IMR-90 (cell line): ENCODE measurements around the gene CFL2.

Experiments
- BHLHE40 ChIP-seq: fragments of 150-350 bp; IDR thresholded peaks from 2 replicates; pipeline ENCODE4 v1.6.1; 2016; ENCODE audit warnings: mild to moderate bottlenecking, low read depth, low read length
- CEBPB ChIP-seq: IDR thresholded peaks from 2 replicates; pipeline ENCODE4 v1.6.1; 2012; ENCODE audit warnings: low read depth, low read length, improper control_type of control experiment
- POLR2A ChIP-seq: IDR thresholded peaks from 2 replicates; pipeline ENCODE4 v1.6.1; 2012; ENCODE audit warnings: mild to moderate bottlenecking, low read depth, low read length
- RAD21 ChIP-seq: IDR thresholded peaks from 2 replicates; pipeline ENCODE4 v1.6.1; 2012; ENCODE audit warnings: low read length, improper control_type of control experiment
- RCOR1 ChIP-seq: IDR thresholded peaks from 2 replicates; pipeline ENCODE4 v1.6.1; 2012; ENCODE audit warnings: mild to moderate bottlenecking, low read length, improper control_type of control experiment; ENCODE audit not compliant: insufficient replicate concordance
- RFX5 ChIP-seq: IDR thresholded peaks from 2 replicates; pipeline ENCODE4 v1.8.0; 2012; ENCODE audit warnings: low read depth, mild to moderate bottlenecking, low read length, moderate library complexity
- SMC3 ChIP-seq: fragments of 150-350 bp; IDR thresholded peaks from 2 replicates; pipeline ENCODE4 v1.6.1; 2016; ENCODE audit warnings: low read depth, mild to moderate bottlenecking, antibody characterized with exemption, low read length, moderate library complexity
- TF ChIP-seq, protein P1 (sequence below): conservative IDR thresholded peaks from 2 replicates; pipeline ENCODE4 v1.5.1; 2012; ENCODE audit warnings: mild to moderate bottlenecking, low read depth, low read length, improper control_type of control experiment
- TF ChIP-seq, protein P2 (sequence below): fragments of 150-350 bp; IDR thresholded peaks from 2 replicates; pipeline ENCODE4 v1.6.1; 2017; ENCODE audit warnings: mild to moderate bottlenecking, antibody characterized with exemption, low read length, low read depth

DNA sequence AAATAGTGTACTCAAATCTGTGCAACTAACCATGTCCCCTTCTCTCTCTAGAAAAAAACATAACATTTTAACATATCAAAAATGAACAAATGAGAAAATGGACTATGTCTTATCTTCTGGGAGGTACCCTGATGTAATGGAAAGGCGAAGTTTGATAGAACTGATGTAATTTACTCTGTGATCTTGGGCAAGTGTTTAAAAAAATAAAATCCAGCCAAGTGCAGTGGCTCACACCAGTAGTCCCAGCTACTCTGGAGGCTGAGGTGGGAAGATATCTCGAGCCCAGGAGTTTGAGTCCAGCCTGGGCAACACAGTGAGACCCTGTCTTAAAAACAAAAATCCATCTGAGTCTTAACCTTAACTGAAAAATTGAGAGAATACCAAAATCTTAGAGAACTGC, 35.8 kb upstream of the CFL2 start:
- no peak for TF ChIP-seq POLR2A
- TF ChIP-seq, protein P1, sequence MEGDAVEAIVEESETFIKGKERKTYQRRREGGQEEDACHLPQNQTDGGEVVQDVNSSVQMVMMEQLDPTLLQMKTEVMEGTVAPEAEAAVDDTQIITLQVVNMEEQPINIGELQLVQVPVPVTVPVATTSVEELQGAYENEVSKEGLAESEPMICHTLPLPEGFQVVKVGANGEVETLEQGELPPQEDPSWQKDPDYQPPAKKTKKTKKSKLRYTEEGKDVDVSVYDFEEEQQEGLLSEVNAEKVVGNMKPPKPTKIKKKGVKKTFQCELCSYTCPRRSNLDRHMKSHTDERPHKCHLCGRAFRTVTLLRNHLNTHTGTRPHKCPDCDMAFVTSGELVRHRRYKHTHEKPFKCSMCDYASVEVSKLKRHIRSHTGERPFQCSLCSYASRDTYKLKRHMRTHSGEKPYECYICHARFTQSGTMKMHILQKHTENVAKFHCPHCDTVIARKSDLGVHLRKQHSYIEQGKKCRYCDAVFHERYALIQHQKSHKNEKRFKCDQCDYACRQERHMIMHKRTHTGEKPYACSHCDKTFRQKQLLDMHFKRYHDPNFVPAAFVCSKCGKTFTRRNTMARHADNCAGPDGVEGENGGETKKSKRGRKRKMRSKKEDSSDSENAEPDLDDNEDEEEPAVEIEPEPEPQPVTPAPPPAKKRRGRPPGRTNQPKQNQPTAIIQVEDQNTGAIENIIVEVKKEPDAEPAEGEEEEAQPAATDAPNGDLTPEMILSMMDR, result no peak
- TF ChIP-seq CEBPB, result no peak
- no peak for TF ChIP-seq RCOR1
- TF ChIP-seq, protein P2, sequence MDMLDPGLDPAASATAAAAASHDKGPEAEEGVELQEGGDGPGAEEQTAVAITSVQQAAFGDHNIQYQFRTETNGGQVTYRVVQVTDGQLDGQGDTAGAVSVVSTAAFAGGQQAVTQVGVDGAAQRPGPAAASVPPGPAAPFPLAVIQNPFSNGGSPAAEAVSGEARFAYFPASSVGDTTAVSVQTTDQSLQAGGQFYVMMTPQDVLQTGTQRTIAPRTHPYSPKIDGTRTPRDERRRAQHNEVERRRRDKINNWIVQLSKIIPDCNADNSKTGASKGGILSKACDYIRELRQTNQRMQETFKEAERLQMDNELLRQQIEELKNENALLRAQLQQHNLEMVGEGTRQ, result no peak
- TF ChIP-seq RFX5, result no peak
- TF ChIP-seq SMC3, result no peak
- no peak for TF ChIP-seq RAD21
- TF ChIP-seq BHLHE40, result no peak
